Measurements from ENCODE around the gene AP2A2.

Gene AP2A2

DNA sequence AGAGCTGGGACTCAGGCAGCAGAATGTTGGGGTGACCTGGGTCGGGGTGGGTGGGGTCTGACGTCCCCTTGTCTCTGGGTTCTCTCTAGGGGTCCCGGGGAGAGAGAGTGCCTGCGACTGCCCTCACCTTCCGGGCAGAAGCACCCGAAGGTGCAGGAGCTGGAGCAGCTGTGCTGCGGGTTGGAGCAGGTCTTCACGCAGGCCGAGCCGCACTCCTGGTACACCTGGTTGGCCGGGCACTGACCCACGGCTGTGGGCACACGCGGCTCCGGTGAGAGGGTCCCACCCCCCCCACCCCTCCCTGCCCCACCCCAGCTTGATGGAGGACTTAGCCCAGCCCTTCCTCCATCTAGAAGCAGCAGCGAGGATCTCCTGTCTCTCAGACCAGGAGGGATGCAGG is 104.4 kb downstream of the AP2A2 start:
- no peak for DNase-seq (ENCODE audit: low read depth)

GRCh38 chr11:1030556-1030955 is 104.9 kb downstream of the AP2A2 start:
- no peak for DNase-seq (ENCODE audit: low read depth)

GRCh38 chr11:1031121-1031899 is 105.6 kb downstream of the AP2A2 start:
- DNase-seq (ENCODE audit: low read depth): no peak

- no peak for DNase-seq (ENCODE audit: low read depth)
Observed at GRCh38 chr11:1032310-1032891, 106.7 kb downstream of the AP2A2 start.

- no peak for DNase-seq (ENCODE audit: low read depth)
Observed at GRCh38 chr11:1033016-1033798, 107.5 kb downstream of the AP2A2 start.

DNA sequence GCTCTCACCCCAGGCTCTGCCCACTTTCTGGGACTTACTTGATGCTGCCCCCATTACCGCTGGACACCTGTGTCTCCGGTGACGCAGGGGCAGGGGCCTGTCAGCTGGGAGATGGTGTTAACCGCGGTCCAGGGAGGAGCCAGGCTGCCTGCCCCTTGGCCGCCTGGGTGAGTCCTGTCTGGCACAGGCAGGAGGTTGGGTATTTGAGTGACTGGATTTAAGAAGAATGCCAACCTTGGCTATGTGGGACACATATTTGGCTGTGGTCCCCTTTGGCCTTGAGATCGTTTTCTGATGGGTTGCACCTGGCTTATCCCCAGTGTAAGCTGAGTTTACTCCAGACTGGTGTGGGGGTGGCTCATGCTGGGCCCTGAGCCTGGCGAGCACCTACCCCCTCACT is 108.3 kb downstream of the AP2A2 start:
- DNase-seq (ENCODE audit: low read depth): no peak

- DNase-seq (ENCODE audit: low read depth): no peak
Observed at GRCh38 chr11:1034456-1035295, 109.0 kb downstream of the AP2A2 start.

DNA sequence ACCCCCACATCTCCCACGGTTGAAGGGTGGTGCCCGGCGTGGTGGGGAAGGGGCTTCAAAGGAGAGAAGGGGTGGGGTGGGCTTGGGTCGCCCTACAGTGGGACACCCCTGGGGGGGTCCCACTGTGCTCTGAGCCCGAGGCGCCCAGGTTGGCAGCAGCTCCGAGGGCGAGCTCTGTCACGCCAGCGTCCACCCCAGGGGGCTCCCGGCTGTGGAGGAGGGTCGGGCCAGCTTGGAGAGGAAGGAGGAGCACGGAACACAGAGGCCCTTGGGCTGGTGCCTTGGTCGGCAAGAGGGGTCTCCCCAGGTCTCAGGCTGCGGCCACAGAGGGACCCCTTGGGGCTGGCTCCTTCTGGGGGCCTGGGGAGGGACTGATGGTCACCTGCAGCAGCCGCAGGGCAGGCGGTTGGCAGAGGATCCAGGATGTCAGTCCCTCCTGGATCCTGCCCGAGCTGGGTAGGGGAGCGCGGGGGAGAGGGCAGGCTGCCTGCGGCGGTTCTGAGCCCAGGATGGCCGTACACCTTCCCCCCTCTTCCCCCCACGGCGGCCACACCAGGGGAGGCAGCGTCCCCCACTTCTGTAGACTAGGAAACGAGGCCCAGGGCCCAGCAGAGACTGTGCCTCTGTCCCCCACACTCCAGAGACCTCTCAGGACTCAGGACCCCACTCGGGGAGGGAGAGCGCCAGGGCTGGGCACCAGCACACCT is 110.1 kb downstream of the AP2A2 start:
- DNase-seq (ENCODE audit: low read depth): no peak

GRCh38 chr11:1036303-1036923 is 110.7 kb downstream of the AP2A2 start, which contains the start of gene MUC6:
MUC6 (minus strand) TSS chr11:1036718; CDS start chr11:1036655, 63 bp downstream.
- no peak for DNase-seq (ENCODE audit: low read depth)

DNA sequence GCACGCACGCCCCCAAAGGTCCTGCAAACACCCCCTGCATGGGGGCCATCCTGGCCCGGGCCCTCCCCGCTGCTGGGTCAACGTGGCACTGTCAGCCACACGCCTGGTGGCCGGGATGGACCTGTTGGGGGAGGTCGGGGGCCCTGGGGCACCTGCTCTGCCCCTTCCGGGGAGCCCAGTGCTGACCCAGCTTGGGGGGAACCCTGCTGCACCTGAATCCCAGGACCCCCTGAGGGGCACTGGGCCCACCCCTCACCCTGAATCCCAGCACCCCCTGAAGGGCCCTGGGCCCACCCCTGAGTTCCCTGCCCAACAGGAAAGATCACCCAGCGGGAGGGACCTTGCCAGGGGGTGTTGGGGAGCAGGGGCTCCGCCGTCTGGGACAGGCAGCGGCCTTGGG is 111.3 kb downstream of the AP2A2 start:
- no peak for DNase-seq (ENCODE audit: low read depth)

GRCh38 chr11:1037506-1038055 is 111.9 kb downstream of the AP2A2 start:
- no peak for DNase-seq (ENCODE audit: low read depth)

DNA sequence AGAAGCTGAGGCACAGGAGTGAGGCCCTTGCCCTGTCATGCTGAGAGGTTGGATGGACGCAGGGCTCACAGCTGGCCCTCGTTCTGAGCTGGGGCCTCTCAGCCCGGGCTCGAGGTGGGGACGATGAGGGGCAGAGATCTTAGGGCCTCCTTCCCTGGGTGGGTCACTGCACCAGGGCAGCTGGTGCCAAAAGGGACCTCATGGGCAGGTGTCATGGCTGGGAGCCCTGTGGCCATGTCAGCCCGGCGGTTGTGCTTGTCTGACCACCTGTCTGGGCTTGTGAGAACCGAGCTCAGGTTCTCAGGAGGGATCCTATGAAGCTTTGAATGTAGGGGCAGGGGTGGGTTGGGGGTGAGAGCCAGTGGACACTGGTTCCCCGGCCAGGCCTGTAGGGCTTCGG is 112.7 kb downstream of the AP2A2 start:
- no peak for DNase-seq (ENCODE audit: low read depth)

DNA sequence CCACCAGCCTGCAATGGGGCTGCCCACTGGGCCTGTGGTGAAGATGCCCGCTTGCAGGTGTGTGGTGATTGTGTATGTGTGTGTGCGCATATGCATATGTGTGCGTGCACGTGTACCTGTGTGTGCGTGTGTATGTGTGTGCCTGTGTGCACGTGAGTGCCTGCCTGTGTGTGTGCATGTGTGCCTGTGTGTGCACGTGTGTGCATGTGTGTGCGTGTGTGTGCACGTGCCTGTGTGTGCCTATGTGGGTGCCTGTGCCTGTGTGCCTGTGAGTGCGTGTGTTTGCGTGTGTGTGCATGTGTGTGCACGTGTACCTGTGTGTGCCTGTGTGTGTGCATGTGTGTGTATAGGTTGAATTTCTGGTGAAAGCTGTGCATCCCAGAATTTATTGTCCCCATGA is 113.3 kb downstream of the AP2A2 start:
- no peak for DNase-seq (ENCODE audit: low read depth)

GRCh38 chr11:1039481-1040427 is 114.1 kb downstream of the AP2A2 start:
- no peak for DNase-seq (ENCODE audit: low read depth)

GRCh38 chr11:1040428-1041148 is 114.9 kb downstream of the AP2A2 start:
- DNase-seq (ENCODE audit: low read depth): no peak

- no peak for DNase-seq (ENCODE audit: low read depth)
Observed at GRCh38 chr11:1041149-1041467, 115.4 kb downstream of the AP2A2 start.

- no peak for DNase-seq (ENCODE audit: low read depth)
Observed at GRCh38 chr11:1041471-1041870, 115.8 kb downstream of the AP2A2 start.

DNA sequence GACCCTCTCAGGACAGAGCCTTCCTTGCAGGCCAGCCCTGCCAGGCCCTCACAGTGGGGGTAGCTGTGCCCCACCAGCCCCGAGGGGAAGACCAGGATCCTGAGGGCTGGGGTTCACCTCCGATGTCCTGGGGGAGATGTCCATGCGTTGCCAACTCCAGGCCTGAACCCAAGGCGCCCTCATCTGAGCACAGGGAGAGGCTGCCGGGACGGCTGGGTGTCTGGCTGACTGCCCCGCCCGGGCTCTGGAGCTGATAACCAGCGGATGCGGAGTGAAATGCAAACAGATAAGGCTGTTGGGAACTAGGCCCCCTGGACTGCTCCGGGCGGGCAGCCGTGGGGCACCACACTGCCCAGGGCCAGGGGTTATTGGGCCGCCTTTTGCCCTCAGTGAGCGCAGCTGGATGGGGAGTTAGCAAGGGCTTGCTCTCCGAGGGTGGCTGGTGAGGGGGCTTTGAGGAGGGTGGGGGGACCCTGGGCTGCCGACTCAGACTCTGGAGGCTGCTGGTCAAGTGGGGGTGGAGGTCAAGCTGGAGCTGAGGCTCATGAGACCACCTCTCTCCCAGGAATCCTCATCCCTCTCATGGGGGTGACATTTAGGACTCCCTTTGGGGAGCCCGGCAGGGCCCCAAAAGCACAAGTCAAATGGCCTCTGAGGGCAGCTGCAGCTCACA is 116.4 kb downstream of the AP2A2 start:
- DNase-seq (ENCODE audit: low read depth): peak; percentile 27

Measured in amniotic epithelial cell (primary cell).